Stomach (tissue), 4 donors: Measurements from ENCODE around the gene JPH2.

Experiments
- POLR2AphosphoS5 ChIP-seq, 3 donors: sonication (generic); formaldehyde crosslinking; IDR thresholded peaks; one replicate each; pipeline ENCODE4 v1.6.1; 2016; ENCODE audit warnings: antibody characterized with exemption in 3 of 3
- TF ChIP-seq, protein P1 (sequence below), 7 experiments: fragments of 450-650 bp in 4 of 7; fragments of 200-600 bp in 3 of 7; sonication (generic) in 3 of 7; IDR thresholded peaks; one replicate each; pipeline ENCODE4 v1.5.1; 2016 to 2019; ENCODE audit warnings: antibody characterized with exemption in 7 of 7, control low read depth in 2 of 7, mild to moderate bottlenecking in 1 of 7

GRCh38 chr20:44066645-44067606, 120.1 kb downstream of the JPH2 start:
- no peak for TF ChIP-seq POLR2AphosphoS5 (IDR thresholded peaks at IDR 0.05)
- TF ChIP-seq, protein P1, sequence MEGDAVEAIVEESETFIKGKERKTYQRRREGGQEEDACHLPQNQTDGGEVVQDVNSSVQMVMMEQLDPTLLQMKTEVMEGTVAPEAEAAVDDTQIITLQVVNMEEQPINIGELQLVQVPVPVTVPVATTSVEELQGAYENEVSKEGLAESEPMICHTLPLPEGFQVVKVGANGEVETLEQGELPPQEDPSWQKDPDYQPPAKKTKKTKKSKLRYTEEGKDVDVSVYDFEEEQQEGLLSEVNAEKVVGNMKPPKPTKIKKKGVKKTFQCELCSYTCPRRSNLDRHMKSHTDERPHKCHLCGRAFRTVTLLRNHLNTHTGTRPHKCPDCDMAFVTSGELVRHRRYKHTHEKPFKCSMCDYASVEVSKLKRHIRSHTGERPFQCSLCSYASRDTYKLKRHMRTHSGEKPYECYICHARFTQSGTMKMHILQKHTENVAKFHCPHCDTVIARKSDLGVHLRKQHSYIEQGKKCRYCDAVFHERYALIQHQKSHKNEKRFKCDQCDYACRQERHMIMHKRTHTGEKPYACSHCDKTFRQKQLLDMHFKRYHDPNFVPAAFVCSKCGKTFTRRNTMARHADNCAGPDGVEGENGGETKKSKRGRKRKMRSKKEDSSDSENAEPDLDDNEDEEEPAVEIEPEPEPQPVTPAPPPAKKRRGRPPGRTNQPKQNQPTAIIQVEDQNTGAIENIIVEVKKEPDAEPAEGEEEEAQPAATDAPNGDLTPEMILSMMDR (IDR thresholded peaks at IDR 0.05) = no peak
